ENCODE results near the gene CMIP.

DNA sequence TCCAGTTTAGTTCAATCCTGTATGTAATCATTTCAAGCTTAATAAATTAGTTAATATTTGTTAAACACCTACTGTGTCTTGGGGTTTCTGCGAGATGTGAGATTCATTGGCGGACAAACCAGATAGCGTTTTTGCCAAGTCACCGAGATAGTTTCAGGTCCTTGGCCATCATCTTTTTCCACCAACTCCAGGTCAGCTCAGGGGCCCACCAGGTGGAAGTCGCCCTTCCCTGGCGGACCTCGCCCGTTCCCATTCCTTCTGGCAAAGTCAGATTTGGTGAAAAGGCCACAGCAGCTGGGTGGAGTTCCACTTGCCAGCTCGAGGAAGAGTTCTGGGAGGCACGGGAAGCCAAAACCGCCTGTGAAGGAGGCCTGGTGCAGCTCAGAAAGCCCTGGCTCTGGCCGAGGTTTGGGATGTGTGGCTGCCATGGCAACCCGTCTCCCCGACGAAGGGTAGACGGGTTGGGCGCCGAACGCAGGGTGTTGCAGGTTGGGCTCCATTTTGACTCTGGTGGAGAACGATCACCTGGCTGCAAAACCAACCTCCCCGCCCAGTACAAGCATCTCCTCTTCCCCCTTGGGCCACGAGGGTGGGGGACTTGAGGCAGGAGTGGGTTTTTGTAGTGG lies 39.5 kb downstream of the CMIP start:
- TF ChIP-seq, protein P1, sequence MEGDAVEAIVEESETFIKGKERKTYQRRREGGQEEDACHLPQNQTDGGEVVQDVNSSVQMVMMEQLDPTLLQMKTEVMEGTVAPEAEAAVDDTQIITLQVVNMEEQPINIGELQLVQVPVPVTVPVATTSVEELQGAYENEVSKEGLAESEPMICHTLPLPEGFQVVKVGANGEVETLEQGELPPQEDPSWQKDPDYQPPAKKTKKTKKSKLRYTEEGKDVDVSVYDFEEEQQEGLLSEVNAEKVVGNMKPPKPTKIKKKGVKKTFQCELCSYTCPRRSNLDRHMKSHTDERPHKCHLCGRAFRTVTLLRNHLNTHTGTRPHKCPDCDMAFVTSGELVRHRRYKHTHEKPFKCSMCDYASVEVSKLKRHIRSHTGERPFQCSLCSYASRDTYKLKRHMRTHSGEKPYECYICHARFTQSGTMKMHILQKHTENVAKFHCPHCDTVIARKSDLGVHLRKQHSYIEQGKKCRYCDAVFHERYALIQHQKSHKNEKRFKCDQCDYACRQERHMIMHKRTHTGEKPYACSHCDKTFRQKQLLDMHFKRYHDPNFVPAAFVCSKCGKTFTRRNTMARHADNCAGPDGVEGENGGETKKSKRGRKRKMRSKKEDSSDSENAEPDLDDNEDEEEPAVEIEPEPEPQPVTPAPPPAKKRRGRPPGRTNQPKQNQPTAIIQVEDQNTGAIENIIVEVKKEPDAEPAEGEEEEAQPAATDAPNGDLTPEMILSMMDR (IDR thresholded peaks at IDR 0.05): no peak
- TF ChIP-seq EP300 (IDR thresholded peaks at IDR 0.05) (no peak), POLR2A (IDR thresholded peaks at IDR 0.05; ENCODE audit: low read depth) (no peak), POLR2AphosphoS5 (IDR thresholded peaks at IDR 0.05) (no peak)

Data from esophagus muscularis mucosa (tissue), 4 donors.